NT2/D1 (cell line): ENCODE results near the gene TTC39B.

Experiments
- SUZ12 ChIP-seq: IDR thresholded peaks from 2 replicates; pipeline ENCODE4 v1.6.1; 2011; ENCODE audit not compliant: insufficient read length, insufficient read depth; ENCODE audit errors: extremely low read depth
- YY1 ChIP-seq: IDR thresholded peaks from 2 replicates; pipeline ENCODE4 v1.6.1; 2011; ENCODE audit not compliant: insufficient read length, insufficient read depth
- ZNF274 ChIP-seq: IDR thresholded peaks from 2 replicates; pipeline ENCODE4 v1.6.1; 2011; ENCODE audit warnings: mild to moderate bottlenecking, low read depth, low read length

DNA sequence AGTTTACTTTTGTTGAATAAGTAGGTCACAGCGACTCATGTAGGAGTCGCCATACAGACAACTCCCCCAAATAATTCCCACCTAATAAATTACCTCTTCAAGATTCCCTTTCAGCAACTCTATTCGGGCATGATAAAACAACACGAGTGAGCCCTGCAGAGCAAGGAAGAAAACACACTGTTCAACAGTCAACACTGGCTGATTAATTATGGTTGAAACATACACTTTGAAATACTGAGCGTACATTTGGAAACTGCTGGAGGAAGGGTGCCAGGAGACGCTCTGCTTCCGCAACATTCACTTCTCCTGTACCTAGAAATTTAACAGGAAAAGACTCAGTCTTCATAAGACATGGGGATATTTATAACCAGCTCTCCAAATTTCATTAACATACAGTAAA is 117.5 kb downstream of the TTC39B start:
- TF ChIP-seq SUZ12 (no peak), YY1 (no peak), ZNF274 (no peak)
